Calu3 (cell line): ENCODE data around the gene FIGN. TPM values are rescaled to one million over a fixed set of nuclear protein-coding genes. Genes with fewer than 3 reads are reported as not detected.

ENCODE experiments used
- BruUV-seq: library from RNA; stranded (reverse); fragments of 400-500 nt; replicated peaks from 2 replicates; lab custom pipeline; 2021; lab: Mats Ljungman, UMichigan
- CTCF ChIA-PET: fragments of 300-600 bp; sonication (Branson Sonifier 250); formaldehyde crosslinking; loops from one replicate; lab custom pipeline; 2022; ENCODE audit warnings: antibody characterized with exemption; lab: Charles Lee
- DNase-seq: peaks from one replicate; pipeline ENCODE4 v3.0.0; 2022
- H3K27ac Mint-ChIP-seq: one replicate; pipeline ENCODE4 v1.8.0; 2022; ENCODE audit warnings: mixed read lengths; ENCODE audit not compliant: unreplicated experiment
- H3K27me3 Mint-ChIP-seq: one replicate; pipeline ENCODE4 v1.8.0; 2022; ENCODE audit warnings: mixed read lengths; ENCODE audit not compliant: unreplicated experiment
- H3K36me3 Mint-ChIP-seq: one replicate; pipeline ENCODE4 v1.8.0; 2022; ENCODE audit warnings: mild to moderate bottlenecking, moderate library complexity, mixed read lengths; ENCODE audit not compliant: insufficient read depth, unreplicated experiment
- H3K4me1 Mint-ChIP-seq: one replicate; pipeline ENCODE4 v1.8.0; 2022; ENCODE audit warnings: mild to moderate bottlenecking, low read depth, mixed read lengths; ENCODE audit not compliant: unreplicated experiment
- H3K4me3 Mint-ChIP-seq: one replicate; pipeline ENCODE4 v1.8.0; 2022; ENCODE audit warnings: mild to moderate bottlenecking, low read depth, moderate library complexity, mixed read lengths; ENCODE audit not compliant: unreplicated experiment
- H3K9me3 Mint-ChIP-seq: one replicate; pipeline ENCODE4 v1.8.0; 2022; ENCODE audit warnings: low read depth, mixed read lengths; ENCODE audit not compliant: unreplicated experiment
- CTCF ChIP-seq: fragments of 200-600 bp; IDR thresholded peaks from one replicate; pipeline ENCODE4 v1.8.0; 2022; ENCODE audit warnings: antibody characterized with exemption; ENCODE audit not compliant: unreplicated experiment
- intact Hi-C: fragments of 100-400 bp; cut with micrococcal nuclease; formaldehyde crosslinking; loops from one replicate; pipeline ENCODE4 v1.10.0; 2022; ENCODE audit not compliant: unreplicated experiment
- total RNA-seq: library from RNA; stranded (reverse); gene quantifications from 2 replicates; pipeline ENCODE4 v1.2.3, GENCODE V29; 2022

The FIGN gene
- total RNA-seq, 1 experiment from 2014 or later: 9.1 TPM

DNA sequence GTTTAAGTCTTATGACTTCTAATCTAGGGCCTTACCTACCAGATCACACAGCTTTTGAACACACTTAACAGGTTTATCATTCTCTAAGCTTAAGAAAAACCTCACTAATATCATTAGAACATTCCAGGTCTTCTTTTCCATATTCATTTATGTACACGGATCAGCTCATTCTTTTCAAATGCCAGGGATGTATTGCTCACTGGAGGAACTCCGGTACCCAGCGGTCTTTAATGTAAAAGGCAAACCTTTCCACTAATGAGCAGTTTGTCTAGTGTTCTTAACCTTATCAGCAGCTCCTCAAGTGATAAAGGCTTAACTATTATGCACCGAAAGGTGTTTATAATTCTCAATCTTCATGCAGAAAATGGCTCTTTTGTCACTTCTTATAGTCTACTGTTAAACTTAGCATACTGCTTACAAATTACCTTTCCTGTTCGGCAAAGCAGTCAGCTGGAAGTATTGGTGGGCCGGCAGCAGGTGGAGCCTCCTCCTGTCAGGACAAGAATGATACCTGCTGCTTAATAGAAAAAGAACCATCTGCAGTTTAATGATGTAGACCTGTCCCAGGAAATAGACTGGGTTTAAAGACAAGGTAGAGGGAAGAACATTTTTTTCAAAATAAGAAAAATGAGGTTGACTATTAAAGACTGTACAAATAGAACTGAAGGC lies 142.7 kb downstream of the FIGN start:
- Mint-ChIP-seq H3K4me3 (no peak overlapping the region), H3K27me3 (no peaks in the 10 kb centered on the region), H3K4me1 (no peaks in the 10 kb centered on the region), H3K27ac (no peak overlapping the region), H3K36me3 (no peaks in the 10 kb centered on the region), H3K9me3 (no peaks in the 10 kb centered on the region)
- no peak for TF ChIP-seq CTCF
- BruUV-seq: no TSS peak
- CTCF ChIA-PET: interaction anchor here (0.6 kb wide), 1 partner anchor 146 kb away, joined by 3 read pairs; no protein-coding TSS in a partner anchor
- DNase-seq: no peak
- intact Hi-C loops: no loop called here

GRCh38 chr2:163591461-163591860 lies 144.3 kb downstream of the FIGN start:
- intact Hi-C loops: no loop called here
- Mint-ChIP-seq H3K27ac (no peak overlapping the region), H3K4me1 (no peaks in the 10 kb centered on the region), H3K4me3 (no peak overlapping the region), H3K36me3 (no peaks in the 10 kb centered on the region), H3K27me3 (no peaks in the 10 kb centered on the region), H3K9me3 (no peaks in the 10 kb centered on the region)
- DNase-seq: no peak
- CTCF ChIA-PET: interaction anchor here (0.7 kb wide), 1 partner anchor 141 kb away, joined by 3 read pairs; no protein-coding TSS in a partner anchor
- BruUV-seq: no TSS peak
- TF ChIP-seq CTCF: no peak

GRCh38 chr2:163580757-163581156 lies 155.1 kb downstream of the FIGN start:
- no peak for DNase-seq

GRCh38 chr2:163574309-163574708 lies 161.5 kb downstream of the FIGN start:
- no peak for TF ChIP-seq CTCF
- Mint-ChIP-seq H3K9me3 (no peaks in the 10 kb centered on the region), H3K27ac (peak overlapping the region; percentile 22), H3K36me3 (no peaks in the 10 kb centered on the region), H3K27me3 (no peaks in the 10 kb centered on the region), H3K4me3 (no peak overlapping the region), H3K4me1 (peaks cover 18% of the 10 kb centered on the region)
- BruUV-seq: no TSS peak
- CTCF ChIA-PET: no interaction called here
- DNase-seq: no peak
- intact Hi-C loops: no loop called here

More at GRCh38 chr2:163580757-163581156, 155.1 kb downstream of the FIGN start:
- Mint-ChIP-seq H3K36me3 (no peaks in the 10 kb centered on the region), H3K4me1 (no peaks in the 10 kb centered on the region), H3K27ac (no peak overlapping the region), H3K4me3 (no peak overlapping the region), H3K9me3 (no peaks in the 10 kb centered on the region), H3K27me3 (no peaks in the 10 kb centered on the region)
- intact Hi-C loops: no loop called here
- BruUV-seq: no TSS peak
- CTCF ChIA-PET: no interaction called here
- no peak for TF ChIP-seq CTCF
